M059J (cell line): ENCODE measurements around the gene PAPPA2. TPM values are rescaled to one million over a fixed set of nuclear protein-coding genes. Genes with fewer than 3 reads are reported as not detected.
A peak's percentile ranks its signal among the peaks of the same experiment; 100 is the strongest.

Experiments
- DNase-seq: peaks from one replicate; pipeline ENCODE4 v3.0.0-alpha.2; 2012; ENCODE audit warnings: low read depth
- total RNA-seq: library from RNA; depleted of rRNA; stranded (reverse); fragments of >200 nt; shearing (Covaris generic); gene quantifications from 2 replicates; pipeline ENCODE4 v1.2.3, GENCODE V29; 2014

Gene PAPPA2
- total RNA-seq, 1 experiment from 2014 or later = 0.05 TPM

DNA sequence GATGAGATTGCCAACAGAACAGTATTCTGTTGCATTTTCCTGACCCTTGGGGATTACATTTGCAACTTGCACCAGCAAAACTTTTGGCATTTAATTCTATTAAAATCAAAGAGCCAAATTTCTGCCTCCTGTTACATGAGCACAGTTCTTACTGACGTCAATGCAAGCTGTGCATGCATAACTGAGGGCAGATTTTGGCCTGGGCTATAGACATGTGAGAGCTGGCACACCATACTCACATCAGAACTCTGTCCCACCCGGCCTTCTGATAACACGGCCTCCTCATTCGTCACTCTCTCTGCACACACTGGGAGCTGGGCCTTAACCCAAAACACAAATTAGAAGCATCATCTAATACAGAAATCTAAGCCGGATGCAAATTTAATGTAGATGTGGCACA, 31.5 kb downstream of the PAPPA2 start:
- DNase-seq = no peak

DNA sequence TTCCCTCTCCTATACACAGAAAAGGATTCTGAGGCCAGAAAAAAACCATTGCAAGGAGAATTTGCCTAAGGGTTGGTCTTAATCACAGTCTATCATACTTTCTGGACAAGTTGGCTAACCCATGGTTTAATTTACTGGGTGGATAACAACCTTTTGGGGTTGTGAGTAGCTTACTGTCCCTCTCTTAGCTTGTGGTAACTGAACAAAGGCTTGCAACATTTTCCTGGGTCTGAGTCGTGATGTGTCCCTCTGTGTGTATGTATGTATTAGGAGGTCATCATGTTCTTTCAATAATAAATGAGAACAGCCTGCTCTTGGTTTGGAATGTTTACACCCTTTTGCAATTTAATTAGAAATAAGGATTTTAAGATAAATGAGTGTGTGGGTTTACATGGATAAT, 36.7 kb downstream of the PAPPA2 start:
- DNase-seq = no peak

DNA sequence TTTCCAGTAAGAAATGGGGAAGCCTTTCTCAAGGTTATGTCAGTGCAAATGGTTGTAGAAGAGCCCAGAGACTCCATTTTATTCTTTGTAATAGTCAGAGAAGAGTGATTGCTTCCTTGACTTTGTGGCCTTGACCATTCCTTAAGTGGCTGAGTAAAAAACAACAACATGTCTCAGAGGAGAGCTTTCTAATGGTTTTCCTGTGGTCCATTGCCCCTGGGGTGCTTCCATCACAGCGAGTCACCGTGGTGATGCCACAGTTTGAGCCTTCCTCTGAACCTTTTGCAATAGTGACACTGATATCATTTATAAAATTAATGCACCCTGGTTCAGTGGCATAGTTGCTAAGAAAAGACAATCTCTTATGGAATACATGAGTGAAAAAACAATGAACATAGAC, 38.6 kb downstream of the PAPPA2 start:
- DNase-seq = no peak

DNA sequence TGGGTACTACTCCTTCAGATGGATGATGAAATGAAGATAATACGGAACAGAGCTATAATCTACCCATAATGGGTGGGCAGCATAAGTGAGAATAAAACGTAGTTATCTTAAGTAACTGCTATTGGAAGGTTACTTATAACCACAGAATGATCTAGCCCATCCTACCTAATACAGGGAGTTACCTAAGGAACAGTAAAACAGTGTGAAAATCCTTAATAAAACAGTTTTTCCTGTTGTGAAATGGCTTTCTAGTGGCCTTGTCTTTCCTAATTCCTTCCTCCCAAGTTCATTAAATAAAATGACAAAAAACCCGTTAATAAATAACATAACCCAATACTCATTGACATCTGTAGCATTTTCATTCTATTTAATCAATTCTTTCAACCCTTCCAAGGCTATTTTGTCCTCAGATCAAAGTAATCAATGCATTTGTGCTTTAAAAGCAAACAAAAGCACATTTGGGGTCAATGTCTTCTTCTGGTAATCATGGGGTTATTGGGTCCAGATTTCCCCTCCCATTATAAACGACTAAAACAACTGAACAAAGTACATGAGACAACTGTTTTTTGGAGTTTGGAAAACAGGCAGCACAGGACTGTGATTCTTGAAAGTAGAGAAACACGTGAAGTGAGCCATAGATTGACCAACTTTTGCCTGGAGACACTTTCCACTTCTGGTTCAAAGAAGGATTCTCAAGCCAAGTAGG, 42.0 kb downstream of the PAPPA2 start:
- no peak for DNase-seq

DNA sequence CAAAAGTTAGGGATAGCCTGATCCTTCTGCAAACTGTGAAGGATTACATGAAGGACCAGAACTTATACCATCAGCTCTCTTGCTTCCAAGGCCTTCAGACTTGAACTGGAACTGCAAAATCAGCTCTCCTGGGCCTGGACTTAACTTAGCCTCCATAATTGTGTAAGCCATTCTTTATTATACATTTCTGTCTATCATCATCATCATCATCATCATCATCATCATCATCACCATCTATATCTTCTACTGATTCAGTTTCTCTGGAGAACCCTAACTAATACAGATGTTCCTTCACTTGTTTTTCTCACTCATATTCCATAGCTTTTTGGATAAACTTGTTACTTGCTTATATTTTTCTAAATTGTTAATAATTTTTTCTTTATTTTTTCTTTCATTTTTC, 50.0 kb downstream of the PAPPA2 start:
- DNase-seq = no peak

DNA sequence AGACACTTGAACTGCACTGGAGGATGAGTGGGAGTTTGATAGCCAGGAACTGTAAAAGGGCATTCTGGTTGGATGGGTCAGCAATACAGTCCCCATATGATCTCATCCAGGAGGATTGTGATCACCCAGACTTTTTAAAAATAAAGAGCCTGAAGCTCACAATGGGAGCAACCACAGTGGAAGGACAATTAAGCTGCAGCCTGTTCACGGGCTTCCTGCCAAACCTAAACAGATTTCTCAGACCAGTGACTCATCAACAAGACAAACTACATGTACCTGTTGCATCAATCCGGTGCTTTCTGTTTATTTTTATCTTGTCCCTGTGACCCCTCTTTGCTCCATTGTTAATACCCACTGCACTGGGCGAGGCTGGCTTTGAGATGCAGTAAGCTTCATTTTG, 52.3 kb downstream of the PAPPA2 start:
- peak; percentile 70 for DNase-seq

DNA sequence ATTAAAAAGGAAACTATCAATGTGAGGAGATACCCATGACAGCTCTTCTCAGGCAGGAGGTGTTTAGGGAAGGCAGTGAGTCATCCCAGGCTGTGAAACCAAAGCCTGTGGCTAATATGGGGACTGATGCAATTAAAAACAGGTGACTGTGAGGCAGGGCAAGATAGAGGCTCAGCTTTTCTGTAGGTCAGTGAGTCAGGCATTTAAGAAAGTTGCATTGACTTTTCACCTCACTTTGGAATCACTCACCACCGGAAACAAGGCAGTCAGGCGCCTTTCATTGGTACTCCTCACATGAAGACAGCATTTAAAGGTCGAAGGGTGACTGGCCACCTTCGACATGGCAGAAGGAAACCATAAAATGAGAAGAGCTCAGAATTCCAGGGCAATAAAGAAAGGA, 54.5 kb downstream of the PAPPA2 start:
- DNase-seq = peak; percentile 47

DNA sequence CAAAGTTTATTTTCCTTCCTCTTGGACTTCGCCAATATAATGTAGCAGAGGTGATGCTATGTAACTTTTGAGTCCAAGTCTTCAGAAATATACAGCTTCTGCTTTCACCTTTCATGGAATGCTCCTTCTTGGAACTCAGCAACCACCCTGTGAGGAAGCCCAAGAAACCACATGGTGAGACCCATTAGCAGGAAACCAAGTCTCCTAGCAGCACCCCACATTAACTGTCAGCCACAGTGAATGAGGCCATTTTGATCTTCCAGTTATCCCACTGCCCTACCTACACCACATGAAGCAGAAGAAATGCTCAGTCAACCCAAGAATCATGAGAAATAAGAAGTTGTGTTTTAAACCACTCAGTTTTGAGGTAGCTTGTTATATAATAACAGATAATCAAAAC, 58.2 kb downstream of the PAPPA2 start:
- no peak for DNase-seq

DNA sequence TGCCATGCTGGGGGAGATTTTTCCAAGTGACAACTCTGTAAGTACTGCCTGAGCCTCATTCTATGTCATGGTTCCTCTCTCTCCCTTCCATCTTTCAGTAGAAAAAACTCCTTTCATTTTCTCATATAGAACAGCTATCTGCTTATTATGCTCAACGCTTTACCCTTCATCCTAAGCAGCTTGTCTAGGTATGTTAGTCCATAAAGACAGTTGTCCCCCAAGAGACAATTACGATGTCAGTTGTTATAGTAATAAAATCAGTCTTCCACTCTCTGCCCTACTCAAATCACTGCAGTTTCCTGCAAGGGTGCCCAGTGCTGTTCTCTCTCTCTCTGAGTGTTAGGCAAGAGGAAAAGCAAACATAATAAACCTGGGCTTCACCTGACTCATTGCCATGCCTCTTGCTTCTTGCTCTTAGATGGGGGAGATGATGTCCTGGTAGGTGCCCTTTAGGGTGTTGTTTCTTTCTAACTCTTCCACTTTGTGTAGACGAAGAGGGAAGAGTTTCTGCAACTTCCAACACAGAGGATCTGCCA, 59.4 kb downstream of the PAPPA2 start:
- DNase-seq = no peak

DNA sequence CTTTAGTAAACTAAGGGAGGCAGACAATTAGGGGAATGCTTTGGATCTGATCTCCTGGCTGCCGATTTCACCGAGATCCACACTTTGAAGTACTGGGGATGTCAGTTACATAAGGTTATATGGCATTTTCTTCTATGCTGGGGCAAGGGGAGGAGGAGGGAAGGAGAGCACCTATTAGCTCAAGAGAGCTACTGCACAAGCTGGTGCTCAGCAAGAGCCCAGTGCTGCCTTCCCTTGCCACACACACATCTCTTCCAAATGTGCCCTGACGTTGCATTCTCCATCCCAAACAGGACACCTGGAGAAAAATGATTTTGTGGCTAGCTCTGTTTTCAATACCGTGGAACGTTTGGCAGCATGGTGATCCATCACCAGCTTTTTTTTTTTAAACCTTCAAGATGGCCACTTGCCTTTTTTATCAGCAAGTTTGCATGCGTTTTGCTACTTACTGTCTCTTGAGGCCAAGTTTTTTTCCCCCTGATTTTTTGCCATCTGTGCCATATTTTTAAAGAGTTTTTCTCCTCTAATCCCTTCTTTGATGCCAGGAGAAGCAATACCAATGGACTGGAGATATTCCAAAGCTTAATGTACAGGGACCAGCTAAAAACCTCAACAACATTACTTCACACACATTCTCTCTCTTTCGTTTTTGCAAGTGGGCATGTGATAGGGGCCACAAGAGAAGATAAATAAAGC, 66.6 kb downstream of the PAPPA2 start:
- no peak for DNase-seq

DNA sequence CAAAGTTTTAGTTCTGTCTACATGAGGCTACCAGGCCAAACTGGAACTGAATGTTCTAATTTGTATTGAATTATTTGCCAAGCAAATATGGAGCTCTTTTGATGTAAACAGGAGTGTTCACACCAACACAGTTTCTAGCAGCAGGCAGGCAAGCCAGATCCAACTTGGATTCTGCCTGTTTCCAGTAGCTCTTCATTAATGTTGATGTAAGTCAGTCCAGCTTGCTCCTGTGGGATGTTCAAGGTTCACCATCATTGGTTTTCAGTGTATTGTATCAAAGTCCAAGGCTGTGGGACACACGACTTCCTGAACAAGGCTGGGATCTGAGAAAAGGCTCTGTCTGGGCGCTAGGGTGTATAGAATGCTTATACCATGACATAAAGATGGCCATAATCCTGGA, 68.1 kb downstream of the PAPPA2 start:
- no peak for DNase-seq

DNA sequence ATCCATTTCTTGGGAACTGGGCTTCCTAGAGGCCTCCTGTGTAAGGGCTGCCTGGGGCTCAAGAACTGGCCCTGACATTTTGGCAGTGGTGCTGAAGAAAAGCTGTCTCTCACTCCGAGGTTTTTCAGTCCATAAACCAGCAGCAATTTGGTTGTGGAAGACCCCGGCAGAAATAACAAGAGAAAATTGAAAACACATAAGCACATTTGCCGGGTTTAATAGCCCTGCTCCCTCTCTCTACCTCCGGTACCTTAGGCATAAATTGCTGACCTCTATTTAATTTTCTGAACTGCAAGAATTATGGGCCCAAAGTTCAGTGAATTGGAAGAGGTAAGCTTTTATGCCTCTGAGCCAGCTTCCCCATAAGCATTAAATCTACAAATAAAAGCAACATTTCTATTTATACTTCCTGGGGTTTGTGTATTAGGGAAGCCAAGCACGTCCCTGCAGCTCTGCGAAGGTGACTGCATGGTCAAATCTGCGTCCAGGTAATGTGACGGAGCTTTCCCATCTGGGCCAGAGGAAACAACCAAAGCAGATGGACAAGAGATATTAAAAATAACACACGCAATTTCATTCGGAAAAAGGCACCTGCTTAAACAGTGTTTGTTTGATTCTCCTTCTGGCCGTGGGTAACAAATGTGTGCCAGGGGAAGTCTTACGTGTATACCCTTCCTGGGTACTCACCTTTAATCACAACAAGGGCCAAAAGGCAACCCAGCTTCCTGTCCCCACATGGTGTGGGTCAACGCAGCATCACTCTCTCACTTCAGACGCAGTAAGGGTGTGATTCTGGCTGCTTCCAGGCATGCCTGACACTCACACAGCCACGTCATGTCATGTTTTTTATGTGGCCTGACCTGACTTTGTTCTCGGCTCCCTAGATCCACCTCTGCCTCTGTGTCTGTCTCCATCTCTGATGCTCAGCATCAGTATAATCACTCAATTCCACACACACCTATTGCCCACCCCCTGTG, 69.2 kb downstream of the PAPPA2 start:
- no peak for DNase-seq

DNA sequence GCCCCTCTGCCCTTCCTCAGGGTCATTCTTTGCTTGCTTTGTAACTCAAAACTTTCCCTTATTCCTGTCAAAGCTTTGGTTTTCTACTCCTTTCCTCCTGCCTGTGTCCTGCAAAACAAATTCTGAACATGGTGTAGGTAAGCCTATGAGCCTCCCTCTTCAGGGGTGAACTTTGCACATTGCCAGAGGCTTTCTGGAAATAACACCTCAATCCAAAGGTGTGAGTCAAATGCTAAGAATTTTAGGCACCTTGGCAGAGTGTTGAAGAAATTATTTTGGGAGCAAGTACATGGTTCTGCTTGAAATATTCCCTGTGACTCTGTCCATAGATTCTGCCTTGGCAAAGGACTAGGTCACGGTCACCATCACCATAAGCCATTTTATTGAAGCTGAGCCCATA, 70.0 kb downstream of the PAPPA2 start:
- no peak for DNase-seq

DNA sequence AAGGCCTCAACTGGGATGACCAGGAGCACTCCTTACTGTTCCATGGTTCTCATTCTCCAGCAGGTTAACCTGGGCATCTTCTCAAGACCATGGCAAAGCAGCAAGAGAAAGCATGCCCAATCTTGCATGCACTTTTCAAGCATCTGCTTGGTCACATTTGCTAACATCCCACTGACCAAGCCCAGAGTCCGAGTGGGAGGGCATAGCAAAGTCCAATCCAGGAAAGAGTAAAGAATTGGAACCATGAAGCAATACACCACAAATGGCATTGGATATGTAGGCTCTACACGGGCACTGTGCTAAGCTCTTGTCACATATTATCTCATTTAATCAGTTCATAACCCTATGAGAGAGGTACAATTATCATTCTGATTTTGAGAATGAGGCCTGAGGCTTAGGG, 73.6 kb downstream of the PAPPA2 start:
- DNase-seq = no peak

DNA sequence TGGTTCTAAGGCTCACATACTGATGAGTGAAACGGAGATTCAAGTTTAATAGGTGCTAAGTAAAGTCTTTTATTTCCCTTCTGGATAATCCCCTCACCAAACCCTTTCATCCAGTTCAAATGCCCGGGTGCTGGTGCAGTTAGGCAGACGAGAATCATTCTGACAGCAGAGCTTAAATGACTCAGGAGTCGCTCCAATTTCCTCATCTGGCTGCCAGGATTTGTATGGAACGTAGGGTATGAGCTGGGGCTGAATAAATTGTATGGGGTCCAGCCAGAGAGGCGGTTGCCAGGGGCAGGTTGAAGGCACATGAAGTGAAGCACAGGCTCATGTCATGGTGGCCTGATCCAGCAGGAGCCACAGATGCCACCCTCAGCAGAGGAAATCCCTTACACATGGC, 76.0 kb downstream of the PAPPA2 start:
- DNase-seq = no peak

DNA sequence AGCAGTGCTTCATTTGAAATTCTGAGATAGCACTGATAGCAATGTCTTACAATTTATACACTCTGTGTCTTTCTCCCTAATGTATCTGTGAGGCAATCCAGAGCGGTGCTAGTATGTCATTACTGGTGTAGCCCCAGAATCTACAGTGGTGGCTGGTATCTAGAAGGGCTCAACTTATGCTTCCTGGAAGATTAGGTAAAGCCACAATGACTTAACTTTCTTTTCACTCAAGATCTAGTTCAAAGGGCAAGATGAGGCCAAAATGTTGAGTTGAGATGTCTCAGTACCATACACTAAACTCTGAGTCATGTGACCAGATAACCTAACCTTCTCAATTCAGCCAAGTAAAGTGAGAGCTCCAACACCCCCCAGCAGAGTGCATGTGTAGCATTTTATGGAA, 77.5 kb downstream of the PAPPA2 start:
- no peak for DNase-seq

DNA sequence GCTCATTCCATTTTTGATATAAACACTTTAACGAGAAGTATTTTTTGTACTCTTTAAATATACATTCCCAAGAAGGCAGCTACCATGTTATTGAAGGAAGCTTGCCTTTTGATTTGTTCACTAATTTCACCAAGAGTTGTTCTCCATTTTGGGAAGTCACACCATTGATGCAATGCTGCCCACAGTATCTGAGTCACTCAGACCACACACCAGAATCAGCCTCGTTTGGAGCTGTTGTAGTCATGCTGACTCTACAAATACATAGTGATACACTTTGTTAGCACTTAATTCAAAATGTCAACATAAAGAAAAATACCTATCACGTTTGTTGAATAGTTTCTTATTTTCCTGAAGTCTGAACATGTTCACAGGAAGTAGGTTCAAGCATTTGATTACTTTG, 78.7 kb downstream of the PAPPA2 start:
- no peak for DNase-seq

DNA sequence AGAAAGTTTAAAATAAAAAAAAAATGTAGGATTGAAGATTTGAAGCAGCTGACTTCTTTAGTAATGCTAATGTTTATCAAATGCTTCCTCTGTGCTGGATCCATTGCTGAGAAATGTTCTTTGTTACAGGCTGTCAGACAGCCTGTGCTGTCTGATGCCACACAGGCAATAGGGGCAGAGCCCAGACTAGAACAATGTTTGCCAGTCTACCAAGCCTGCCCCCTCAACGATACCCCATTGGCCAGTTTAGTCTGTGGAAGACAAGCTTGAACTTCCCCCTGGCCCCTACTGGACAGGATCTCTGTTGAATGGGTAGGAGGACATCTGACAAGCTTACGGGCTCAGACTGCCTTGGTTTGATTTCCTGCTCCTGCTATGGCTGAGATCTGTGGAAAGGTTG, 79.4 kb downstream of the PAPPA2 start:
- no peak for DNase-seq

DNA sequence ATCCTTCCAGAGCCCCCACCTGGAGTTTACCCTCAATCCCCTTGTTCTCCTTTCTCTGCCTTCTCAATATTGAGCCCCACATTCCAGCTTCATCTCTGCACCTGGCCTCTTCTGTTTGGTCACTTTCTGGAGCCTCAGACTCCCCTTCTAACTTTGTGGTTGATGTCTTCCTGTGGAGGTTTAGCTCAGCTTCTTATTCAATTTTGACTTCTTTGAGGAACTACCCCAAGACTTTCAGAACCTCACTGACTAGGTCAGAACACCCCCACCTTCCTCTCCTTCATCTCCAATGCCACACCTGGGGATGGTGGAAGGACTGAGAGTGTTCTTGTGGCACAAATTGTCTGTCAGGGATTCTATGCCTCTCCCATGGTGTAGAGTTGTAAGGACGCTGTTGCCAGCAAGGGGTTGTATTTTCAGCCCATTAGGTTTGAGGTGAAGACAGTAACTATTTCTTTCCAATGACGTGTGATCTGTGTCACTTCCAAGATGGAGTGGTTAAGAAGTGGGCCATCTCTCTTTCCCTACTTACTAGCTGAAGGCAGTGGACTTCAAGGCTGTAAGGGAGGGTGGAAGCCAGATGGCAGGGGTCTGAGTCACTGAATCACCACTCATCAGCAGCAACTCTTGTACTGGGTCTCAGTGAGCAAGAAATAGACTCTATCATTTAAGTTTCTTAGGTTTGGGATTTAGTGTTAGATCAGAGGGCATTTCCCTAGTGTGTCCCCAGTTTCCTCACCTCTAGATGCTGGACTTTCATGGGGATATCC, 80.6 kb downstream of the PAPPA2 start:
- DNase-seq = no peak

DNA sequence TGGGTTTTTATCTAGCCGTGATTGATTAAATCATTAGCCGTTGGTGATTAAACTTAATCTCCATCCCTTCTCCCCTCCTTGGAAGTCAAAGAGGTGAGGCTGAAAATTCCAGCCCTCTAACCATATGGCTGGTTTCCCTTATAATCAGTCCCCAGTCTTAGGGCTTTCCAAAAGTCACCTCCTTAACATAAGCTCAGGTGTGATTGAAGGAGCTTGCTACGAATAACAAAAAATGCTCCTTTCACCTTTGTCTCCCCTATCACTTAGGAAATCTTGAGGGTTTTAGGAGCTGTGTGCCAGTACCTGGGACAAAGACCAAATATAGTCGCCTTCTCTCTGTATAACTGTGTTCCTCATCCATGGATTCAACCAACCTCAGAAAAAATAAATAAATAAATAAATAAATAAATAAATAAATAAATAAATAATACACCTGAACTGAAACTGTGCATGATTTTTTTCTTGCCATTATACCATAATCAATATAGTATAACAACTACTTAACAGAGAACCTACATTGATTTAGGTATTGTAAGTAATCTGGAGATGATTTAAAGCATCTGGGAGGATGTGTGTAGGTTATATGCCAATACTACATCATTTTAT, 82.2 kb downstream of the PAPPA2 start:
- no peak for DNase-seq

DNA sequence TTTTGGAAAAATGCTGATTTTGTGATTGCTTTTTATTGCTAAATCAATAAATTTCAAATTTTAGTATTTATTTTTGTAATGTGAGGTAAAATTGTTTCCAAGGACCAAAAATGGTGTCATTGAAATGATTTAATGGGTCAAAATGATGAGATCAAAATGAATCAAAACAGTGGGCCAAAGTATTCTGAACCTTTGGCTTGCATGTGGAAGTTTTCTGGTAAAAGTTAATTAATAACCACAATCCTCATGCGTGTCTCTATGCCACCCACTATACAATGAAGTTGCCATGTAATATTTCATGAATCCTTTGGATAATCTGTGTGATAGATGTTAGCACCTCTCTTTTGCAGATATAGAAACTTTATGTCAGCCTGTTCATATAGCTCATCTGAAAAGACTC, 83.8 kb downstream of the PAPPA2 start:
- no peak for DNase-seq
